Urothelium cell line (cell line): ENCODE measurements around the gene IRF9.

ENCODE experiments used
- DNase-seq: peaks from one replicate; pipeline ENCODE4 v3.0.0; 2011; ENCODE audit warnings: low spot score, mixed read lengths
- FAIRE-seq: peaks from 2 replicates; lab custom pipeline; 2011; peaks lifted over from hg19 to GRCh38; lab: Jason Lieb, UNC

IRF9 gene

DNA sequence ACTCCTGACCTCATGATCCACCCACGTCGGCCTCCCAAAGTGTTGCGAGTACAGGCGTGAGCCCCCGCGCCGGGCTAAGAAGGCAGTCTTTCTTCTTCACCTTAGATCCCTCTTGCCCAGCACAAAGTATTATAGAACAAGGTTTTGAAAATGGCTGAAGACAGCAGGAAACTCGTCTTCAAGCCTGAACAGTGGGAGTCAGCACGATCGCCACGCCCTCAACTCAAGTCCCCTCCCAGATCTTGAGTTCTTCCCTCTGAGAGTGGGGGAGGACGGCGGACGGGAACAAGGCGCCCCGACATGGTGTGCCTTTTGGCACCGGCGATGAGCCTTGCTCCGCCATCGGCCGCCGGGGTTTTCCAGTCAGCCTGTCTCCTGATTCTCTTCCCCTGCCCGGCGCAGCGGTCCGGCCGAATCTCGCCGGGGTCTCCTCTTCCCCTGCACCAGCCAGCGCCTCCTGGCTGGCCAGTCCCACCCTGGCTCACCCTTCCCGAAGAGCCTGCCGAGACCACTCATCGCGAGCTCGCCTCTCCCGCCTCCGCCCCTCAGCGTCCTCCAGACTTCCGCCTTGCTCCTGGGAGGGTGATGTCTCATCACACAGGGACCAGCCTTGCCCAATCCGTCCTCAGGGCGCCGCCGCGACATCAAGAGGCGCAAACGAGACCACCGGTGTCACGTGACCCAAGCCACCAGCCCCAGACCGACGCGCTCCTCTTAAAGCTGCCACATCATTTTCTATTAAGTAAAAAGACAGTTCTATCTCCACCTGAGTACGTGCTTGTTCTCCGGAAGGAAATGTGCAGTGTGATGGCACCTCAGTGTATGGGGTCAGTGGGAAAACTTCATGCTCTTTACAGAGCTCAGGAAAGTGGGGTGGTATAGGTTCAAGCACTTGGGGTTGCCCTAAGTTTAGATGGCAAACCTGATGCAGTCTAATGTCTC, 52.1 kb downstream of the IRF9 start, which contains the start of gene CHMP4A:
Gene CHMP4A (minus strand): TSS at position 565 of the 942 bp plus-strand sequence. CDS start 49 bp downstream, at position 516.
- DNase-seq (peak; percentile 97), FAIRE-seq (peak; percentile 92)

DNA sequence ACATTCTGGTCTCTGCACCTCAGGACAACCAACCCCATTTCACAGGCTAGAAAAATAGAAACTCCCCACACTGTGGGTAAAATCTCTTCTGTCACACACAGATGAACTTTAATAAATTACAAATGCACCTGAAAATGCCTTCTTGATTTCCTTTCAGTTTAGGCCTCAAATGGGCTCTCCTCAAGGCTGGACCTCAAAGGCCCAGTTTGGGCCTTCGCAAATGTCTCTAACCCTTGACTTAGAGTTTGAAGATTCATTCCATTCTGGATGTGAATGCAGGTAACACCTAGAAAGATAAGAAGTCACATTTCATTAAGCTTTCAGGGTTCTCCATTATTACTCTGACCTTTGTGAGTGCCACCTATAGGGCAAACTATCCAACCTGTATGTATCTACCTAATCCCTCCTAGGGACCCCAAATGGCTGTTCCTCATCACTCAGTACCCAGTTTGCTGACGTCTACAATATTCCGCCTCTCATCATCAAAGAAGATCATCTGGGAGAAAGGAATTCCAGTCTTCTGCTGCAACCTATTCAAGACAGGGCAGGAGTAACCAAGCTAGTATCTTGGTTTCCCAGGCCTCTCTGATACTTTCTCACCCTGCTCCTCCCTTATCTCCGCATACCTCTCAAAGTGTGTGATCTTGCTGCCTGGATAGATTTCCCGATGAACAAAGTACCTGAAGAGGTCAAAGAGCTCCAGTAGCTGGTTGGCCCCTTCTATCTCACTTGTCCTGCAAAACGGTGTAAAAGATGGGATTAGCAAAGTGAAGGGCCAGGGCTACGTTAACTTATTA, 53.0 kb downstream of the IRF9 start:
- no peak for FAIRE-seq
- DNase-seq: no peak

DNA sequence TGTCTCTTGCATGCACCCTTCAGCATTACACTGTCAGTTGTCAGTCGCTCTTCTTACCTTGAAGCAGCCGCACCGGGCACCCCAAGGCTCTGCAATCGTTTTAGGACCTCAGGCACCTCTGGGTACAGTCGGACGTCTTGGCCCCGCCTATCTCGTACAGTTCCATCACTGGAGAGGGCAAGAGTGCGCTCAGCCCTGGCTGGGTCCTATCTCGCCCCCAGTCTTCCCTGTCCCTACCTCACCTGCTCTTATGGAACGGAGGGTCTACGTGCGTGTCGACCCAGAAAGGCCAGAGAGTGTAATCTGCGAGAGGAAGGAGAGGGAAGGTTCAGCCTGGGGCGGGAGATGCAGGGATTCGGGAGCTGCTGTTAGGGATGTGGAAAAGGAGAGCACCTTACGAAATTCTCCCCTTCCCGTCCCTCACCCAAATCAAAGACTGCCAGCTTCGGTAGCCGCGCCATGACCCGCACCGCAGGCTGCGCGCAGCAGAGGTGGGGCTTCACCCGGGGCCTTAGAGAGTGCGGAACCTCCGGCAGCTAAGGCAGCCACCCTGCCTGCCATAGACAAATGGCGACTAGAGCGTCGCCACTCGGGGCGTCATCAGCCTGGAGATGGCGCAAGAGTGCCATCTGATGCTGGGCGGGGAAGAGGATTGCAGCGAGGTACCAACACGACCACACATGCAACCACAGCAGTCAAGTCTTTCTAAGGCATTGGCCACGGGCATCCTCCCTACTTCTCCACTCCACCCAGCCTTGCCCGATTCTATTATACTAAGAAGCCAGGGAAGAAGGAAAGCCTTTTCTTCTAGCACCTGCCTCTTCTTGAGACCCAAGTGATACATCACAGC, 54.7 kb downstream of the IRF9 start, which contains the start of gene MDP1:
Gene MDP1 (minus strand): TSS at position 572 of the 850 bp plus-strand sequence. CDS start 111 bp downstream, at position 461.
- FAIRE-seq (peak; percentile 52), DNase-seq (peak; percentile 92)
